KMS-11 (cell line): ENCODE measurements around the gene DPH2.

Source experiments
- H2AFZ ChIP-seq: fragments of 200-600 bp; sonication (generic); 2 replicates; pipeline ENCODE4 v1.6.1; 2016; ENCODE audit warnings: antibody characterized with exemption, mixed run types, low read depth
- H3K27ac ChIP-seq: fragments of 200-600 bp; sonication (generic); 2 replicates; pipeline ENCODE4 v1.6.1; 2016; ENCODE audit warnings: mild to moderate bottlenecking, mixed run types
- H3K27me3 ChIP-seq: fragments of 200-600 bp; sonication (generic); 2 replicates; pipeline ENCODE4 v1.6.1; 2017; ENCODE audit warnings: mild to moderate bottlenecking, low read depth, mixed run types, moderate library complexity; ENCODE audit not compliant: insufficient read depth
- H3K36me3 ChIP-seq: fragments of 200-600 bp; sonication (generic); 2 replicates; pipeline ENCODE4 v1.6.1; 2017; ENCODE audit warnings: mild to moderate bottlenecking, mixed run types; ENCODE audit not compliant: insufficient read depth
- H3K4me1 ChIP-seq: fragments of 200-600 bp; sonication (generic); 2 replicates; pipeline ENCODE4 v1.6.1; 2016; ENCODE audit warnings: mild to moderate bottlenecking, low read depth, mixed run types; ENCODE audit not compliant: poor library complexity, severe bottlenecking
- H3K4me2 ChIP-seq: fragments of 200-600 bp; sonication (generic); 2 replicates; pipeline ENCODE4 v1.7.0; 2016; ENCODE audit warnings: mild to moderate bottlenecking, mixed run types
- H3K4me3 ChIP-seq: fragments of 200-600 bp; sonication (generic); IDR thresholded peaks from 2 replicates; pipeline ENCODE4 v1.6.1; 2017; ENCODE audit warnings: low read depth, low read length, mixed read lengths; ENCODE audit not compliant: insufficient read depth
- H3K79me2 ChIP-seq: fragments of 200-600 bp; sonication (generic); 2 replicates; pipeline ENCODE4 v1.6.1; 2016; ENCODE audit warnings: low read depth, mixed run types; ENCODE audit not compliant: insufficient read depth
- H3K9ac ChIP-seq: fragments of 200-600 bp; sonication (generic); 2 replicates; pipeline ENCODE4 v1.6.1; 2016; ENCODE audit warnings: mild to moderate bottlenecking, mixed run types
- H4K20me1 ChIP-seq: fragments of 200-600 bp; sonication (generic); 2 replicates; pipeline ENCODE4 v1.6.1; 2016; ENCODE audit warnings: mild to moderate bottlenecking, mixed run types; ENCODE audit not compliant: insufficient read depth
- TF ChIP-seq, protein P1 (sequence below): fragments of 200-600 bp; sonication (generic); conservative IDR thresholded peaks from 2 replicates; pipeline ENCODE4 v1.6.1; 2017; ENCODE audit warnings: low read depth, mild to moderate bottlenecking, antibody characterized with exemption, low read length, moderate library complexity, mixed read lengths

DPH2 gene

DNA sequence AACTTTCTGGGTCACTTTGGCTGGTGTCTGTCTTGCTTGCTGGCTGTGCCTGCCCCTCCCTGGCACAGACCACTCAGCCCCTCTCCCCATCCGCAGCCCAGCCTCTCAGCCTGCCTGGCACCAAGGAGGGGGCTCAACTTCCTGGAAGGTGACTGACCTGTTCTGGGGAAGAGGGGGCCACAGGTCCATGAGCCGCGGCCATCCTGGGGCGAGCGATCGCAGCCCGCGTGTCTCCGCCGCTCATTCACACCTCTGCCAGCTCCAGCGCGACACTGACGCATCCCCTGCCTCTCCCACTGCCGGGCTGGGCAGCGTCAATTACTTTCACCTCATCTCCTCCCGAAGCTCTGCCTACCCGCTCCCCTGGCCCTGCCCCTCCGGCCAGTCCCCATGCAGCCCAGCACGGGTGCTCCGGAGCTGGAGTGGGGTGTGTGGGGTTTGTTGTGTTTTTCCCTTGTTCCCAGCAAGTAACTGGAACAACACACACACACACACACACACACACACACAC lies 47.1 kb downstream of the DPH2 start:
- Histone ChIP-seq H3K27me3 (no peaks in the 10 kb centered on the region), H3K4me3 (no peak overlapping the region), H3K4me1 (no peaks in the 10 kb centered on the region), H4K20me1 (no peaks in the 10 kb centered on the region), H3K36me3 (no peaks in the 10 kb centered on the region), H3K4me2 (no peak overlapping the region), H3K27ac (no peak overlapping the region), H2AFZ (no peak overlapping the region), H3K9ac (no peak overlapping the region), H3K79me2 (no peaks in the 10 kb centered on the region)
- TF ChIP-seq, protein P1, sequence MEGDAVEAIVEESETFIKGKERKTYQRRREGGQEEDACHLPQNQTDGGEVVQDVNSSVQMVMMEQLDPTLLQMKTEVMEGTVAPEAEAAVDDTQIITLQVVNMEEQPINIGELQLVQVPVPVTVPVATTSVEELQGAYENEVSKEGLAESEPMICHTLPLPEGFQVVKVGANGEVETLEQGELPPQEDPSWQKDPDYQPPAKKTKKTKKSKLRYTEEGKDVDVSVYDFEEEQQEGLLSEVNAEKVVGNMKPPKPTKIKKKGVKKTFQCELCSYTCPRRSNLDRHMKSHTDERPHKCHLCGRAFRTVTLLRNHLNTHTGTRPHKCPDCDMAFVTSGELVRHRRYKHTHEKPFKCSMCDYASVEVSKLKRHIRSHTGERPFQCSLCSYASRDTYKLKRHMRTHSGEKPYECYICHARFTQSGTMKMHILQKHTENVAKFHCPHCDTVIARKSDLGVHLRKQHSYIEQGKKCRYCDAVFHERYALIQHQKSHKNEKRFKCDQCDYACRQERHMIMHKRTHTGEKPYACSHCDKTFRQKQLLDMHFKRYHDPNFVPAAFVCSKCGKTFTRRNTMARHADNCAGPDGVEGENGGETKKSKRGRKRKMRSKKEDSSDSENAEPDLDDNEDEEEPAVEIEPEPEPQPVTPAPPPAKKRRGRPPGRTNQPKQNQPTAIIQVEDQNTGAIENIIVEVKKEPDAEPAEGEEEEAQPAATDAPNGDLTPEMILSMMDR = no peak

DNA sequence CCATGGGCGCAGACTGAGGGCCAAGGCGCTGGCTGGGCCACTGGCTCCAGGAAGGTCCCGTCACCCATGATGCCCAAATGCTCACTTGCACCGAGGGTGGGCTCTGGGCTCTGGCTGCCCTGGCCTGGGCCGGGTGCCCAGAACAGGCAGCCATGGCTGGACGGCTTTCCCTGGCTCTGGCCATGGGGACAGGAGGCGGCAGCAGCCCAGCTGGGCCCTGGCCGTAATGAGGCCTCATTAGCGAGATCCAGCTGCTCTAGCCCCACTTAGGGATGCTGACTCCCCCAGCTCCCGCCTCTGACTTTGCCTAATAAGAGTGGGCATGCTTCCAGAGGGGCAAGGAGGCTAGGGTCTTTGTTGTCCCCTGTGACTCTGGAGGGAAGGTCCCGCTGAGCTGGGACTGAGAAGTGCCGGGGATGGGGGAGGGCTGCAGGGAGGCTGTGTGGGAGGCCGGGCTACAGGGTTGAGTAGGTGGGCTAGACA lies 49.7 kb downstream of the DPH2 start:
- Histone ChIP-seq H4K20me1 (no peaks in the 10 kb centered on the region), H3K4me3 (no peak overlapping the region), H3K9ac (no peak overlapping the region), H3K4me2 (no peak overlapping the region), H3K4me1 (no peaks in the 10 kb centered on the region), H3K36me3 (no peaks in the 10 kb centered on the region), H2AFZ (no peak overlapping the region), H3K27ac (no peak overlapping the region), H3K79me2 (no peaks in the 10 kb centered on the region), H3K27me3 (no peaks in the 10 kb centered on the region)
- TF ChIP-seq, protein P1 = no peak

DNA sequence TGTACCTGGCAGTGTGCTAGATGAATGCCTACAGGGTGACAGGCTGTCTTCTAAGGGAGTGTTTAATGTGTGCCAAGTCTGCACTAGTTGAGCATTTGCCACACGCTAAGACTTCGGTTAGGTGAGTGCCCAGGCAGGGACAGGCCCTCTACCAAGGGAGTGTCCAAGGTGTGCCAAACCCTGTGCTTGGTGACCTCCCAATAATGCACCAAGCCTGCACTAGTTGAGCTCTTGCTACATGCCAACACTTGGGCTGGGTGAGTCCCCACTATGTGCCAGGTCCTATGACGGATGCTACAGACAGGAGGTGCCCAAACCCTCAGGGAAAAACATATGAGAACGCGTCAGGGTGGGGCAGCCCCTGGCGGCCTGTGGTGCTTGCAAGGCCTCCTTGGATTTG lies 50.7 kb downstream of the DPH2 start:
- Histone ChIP-seq H3K36me3 (no peaks in the 10 kb centered on the region), H3K4me3 (no peak overlapping the region), H4K20me1 (no peaks in the 10 kb centered on the region), H3K27me3 (no peaks in the 10 kb centered on the region), H2AFZ (no peak overlapping the region), H3K79me2 (no peaks in the 10 kb centered on the region), H3K27ac (no peak overlapping the region), H3K4me1 (no peaks in the 10 kb centered on the region), H3K9ac (no peak overlapping the region), H3K4me2 (no peak overlapping the region)
- TF ChIP-seq, protein P1 = no peak

DNA sequence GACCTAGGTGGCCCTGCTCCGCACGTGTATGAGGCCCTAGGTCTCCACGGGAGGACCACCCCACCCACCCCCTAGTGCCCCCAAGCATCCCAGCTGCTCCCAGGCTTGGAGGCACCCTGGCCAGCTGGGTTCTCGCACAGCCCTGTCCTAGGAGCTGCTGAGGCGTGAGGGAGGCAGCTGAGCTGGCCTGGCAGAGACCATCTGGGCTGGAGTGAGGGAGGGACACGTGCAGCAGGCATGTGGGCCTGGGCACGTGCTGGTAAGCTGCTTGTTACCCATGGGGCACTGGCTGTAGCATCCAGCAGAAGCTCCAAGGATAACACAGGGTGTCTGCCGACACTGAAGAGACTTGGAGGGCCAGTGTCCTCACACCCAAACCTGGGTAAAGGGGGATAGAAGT lies 51.3 kb downstream of the DPH2 start:
- no peak overlapping the region for H2AFZ ChIP-seq
- H4K20me1 ChIP-seq = no peaks in the 10 kb centered on the region
- no peaks in the 10 kb centered on the region for H3K27me3 ChIP-seq
- H3K4me3 ChIP-seq = no peak overlapping the region
- no peak overlapping the region for H3K27ac ChIP-seq
- no peaks in the 10 kb centered on the region for H3K36me3 ChIP-seq
- TF ChIP-seq, protein P1 = no peak
- H3K4me1 ChIP-seq = no peaks in the 10 kb centered on the region
- no peaks in the 10 kb centered on the region for H3K79me2 ChIP-seq
- no peak overlapping the region for H3K9ac ChIP-seq
- no peak overlapping the region for H3K4me2 ChIP-seq
